ENCODE results near the gene ZNF750. TPM values are rescaled to one million over a fixed set of nuclear protein-coding genes. Genes with fewer than 3 reads are reported as not detected.

The ZNF750 gene
- total and polyA plus RNA-seq, 8 donors, result 0.38 to 3.4 (median 0.68) TPM

- H3K9me3 ChIP-seq, result no peaks in the 10 kb centered on the region
- peaks cover 2 to 20% of the 10 kb centered on the region in 2 donors for H3K4me1 ChIP-seq
- DNase-seq, result peak in 1 of 4 donors; percentile 49
- ATAC-seq, result no peak
- H3K27ac ChIP-seq, result no peak overlapping the region
- TF ChIP-seq CTCF (IDR thresholded peaks at IDR 0.05), result no peak
- H3K36me3 ChIP-seq, result peaks cover 0 to 3% of the 10 kb centered on the region in 2 donors
- H3K27me3 ChIP-seq, result no peaks in the 10 kb centered on the region
- intact Hi-C loops (cut with DNase I), result no loop called here
- no peak overlapping the region for H3K4me3 ChIP-seq
Measured at GRCh38 chr17:82851381-82851780, 11.6 kb upstream of the ZNF750 start.

- Histone ChIP-seq H3K27ac (no peak overlapping the region), H3K4me3 (no peak overlapping the region), H3K9me3 (no peaks in the 10 kb centered on the region), H3K36me3 (peaks cover 0 to 2% of the 10 kb centered on the region in 2 donors), H3K27me3 (no peaks in the 10 kb centered on the region), H3K4me1 (peaks cover 2 to 20% of the 10 kb centered on the region in 2 donors)
- intact Hi-C loops (cut with DNase I), result no loop called here
- peak in 1 of 4 donors; percentile 29 for DNase-seq
- TF ChIP-seq CTCF (IDR thresholded peaks at IDR 0.05), result no peak
- ATAC-seq, result no peak
Measured at GRCh38 chr17:82849076-82849945, 9.5 kb upstream of the ZNF750 start.

- no peaks in the 10 kb centered on the region for H3K27me3 ChIP-seq
- no peaks in the 10 kb centered on the region for H3K36me3 ChIP-seq
- H3K9me3 ChIP-seq, result no peaks in the 10 kb centered on the region
- intact Hi-C loops (cut with DNase I), result no loop called here
- peak overlapping the region; percentile 60 to 76 for H3K27ac ChIP-seq
- DNase-seq, result peak in 3 of 4 donors; percentile 78 to 89 (median 86)
- no peak for TF ChIP-seq CTCF (IDR thresholded peaks at IDR 0.05)
- peaks cover 2 to 20% of the 10 kb centered on the region in 2 donors for H3K4me1 ChIP-seq
- peak; percentile 92 for ATAC-seq
- peak overlapping the region in 1 of 2 donors; percentile 8 for H3K4me3 ChIP-seq
Measured at GRCh38 chr17:82848022-82848592, 8.3 kb upstream of the ZNF750 start.

- ATAC-seq (peak; percentile 15), DNase-seq (peak in 1 of 4 donors; percentile 29)
- H3K27me3 ChIP-seq, result no peaks in the 10 kb centered on the region
- intact Hi-C loops (cut with DNase I), result no loop called here
- H3K27ac ChIP-seq, result peak overlapping the region; percentile 7 to 14
- H3K36me3 ChIP-seq, result no peaks in the 10 kb centered on the region
- H3K4me1 ChIP-seq, result peaks cover 2 to 20% of the 10 kb centered on the region in 2 donors
- no peaks in the 10 kb centered on the region for H3K9me3 ChIP-seq
- TF ChIP-seq CTCF (IDR thresholded peaks at IDR 0.05), result no peak
- peak overlapping the region; percentile 24 to 35 for H3K4me3 ChIP-seq
Measured at GRCh38 chr17:82846061-82846691, 6.4 kb upstream of the ZNF750 start.

Measured in left lung (tissue), 10 donors.